GM18858 (cell line): ENCODE measurements around the gene RNF111.
"Not testable (repeated sequence)": the region's sequence is repeated elsewhere in the genome, so short reads cannot be mapped to it uniquely, and the experiment has no call there.

Source experiments
- ATAC-seq: cut with Tn5 transposase; IDR thresholded peaks from one replicate; pipeline ENCODE4 v1.9.1; 2021; ENCODE audit not compliant: unreplicated experiment

RNF111 gene

GRCh38 chr15:59127255-59127654, 139.8 kb downstream of the RNF111 start:
- ATAC-seq, result not testable (repeated sequence)

DNA sequence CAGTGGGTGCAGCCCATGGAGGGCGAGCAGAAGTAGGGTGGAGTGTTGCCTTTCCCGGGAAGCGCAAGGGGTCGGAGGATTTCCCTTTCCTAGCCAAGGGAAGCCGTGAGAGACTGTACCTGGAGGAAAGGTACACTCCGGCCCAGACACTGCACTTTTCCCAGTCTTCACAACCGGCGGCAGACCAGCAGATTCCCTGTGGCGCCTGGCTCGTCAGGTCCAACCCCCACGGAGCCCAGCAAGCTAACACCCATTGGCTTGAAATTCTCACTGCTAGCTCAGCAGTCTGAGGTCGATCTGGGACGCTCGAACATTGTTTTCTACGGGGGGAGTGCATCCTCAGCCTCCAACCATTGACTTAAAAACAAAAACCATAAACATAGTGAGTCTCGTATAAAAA, 144.0 kb downstream of the RNF111 start:
- no peak for ATAC-seq

- ATAC-seq, result no peak
These were observed 144.6 kb downstream of the RNF111 start for GRCh38 chr15:59131969-59132562.

DNA sequence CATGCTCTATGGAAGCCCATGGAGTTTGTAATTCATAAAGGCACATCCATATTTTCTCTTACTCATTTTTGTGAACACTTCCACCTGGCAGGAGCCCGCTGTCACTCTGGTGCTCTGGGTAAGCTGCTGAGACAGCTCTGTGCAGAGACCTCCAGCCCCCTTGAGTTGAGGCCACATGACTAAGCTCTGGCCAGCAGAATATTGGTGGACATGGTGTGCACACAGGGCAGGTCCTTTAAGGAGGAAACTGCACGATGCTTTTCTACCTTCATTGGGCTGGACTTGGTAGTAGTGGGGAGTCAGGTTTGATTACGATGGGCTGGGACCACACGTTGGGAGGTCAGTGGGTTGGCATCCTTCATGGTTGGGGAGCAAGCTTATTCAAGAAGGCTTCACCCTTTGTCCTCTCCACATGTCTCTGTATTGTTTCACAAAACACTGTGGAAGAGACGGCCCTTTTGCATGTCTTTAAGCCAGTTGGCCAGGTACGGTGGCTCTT, 146.5 kb downstream of the RNF111 start:
- ATAC-seq, result no peak

DNA sequence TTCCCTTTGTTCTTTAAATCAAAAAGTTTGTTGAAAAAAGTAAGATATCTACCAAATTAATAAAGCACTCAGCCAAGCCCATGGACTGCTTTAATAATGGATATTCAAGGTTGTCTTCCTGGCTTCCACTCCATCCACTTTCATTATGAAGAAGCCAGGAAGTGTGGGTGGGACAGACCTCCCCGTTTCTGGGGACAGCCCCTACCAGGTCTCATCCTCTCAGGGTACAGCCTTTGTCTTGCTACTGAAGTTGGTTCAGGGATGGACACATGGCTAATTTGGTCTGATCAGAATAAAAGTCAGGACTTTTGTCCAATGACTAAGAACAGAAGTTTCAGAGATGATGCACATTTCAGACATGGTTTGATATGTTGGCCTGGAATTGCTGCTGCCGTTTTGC, 150.1 kb downstream of the RNF111 start:
- ATAC-seq, result no peak

- ATAC-seq, result no peak
These were observed 150.8 kb downstream of the RNF111 start for GRCh38 chr15:59138243-59138642.

DNA sequence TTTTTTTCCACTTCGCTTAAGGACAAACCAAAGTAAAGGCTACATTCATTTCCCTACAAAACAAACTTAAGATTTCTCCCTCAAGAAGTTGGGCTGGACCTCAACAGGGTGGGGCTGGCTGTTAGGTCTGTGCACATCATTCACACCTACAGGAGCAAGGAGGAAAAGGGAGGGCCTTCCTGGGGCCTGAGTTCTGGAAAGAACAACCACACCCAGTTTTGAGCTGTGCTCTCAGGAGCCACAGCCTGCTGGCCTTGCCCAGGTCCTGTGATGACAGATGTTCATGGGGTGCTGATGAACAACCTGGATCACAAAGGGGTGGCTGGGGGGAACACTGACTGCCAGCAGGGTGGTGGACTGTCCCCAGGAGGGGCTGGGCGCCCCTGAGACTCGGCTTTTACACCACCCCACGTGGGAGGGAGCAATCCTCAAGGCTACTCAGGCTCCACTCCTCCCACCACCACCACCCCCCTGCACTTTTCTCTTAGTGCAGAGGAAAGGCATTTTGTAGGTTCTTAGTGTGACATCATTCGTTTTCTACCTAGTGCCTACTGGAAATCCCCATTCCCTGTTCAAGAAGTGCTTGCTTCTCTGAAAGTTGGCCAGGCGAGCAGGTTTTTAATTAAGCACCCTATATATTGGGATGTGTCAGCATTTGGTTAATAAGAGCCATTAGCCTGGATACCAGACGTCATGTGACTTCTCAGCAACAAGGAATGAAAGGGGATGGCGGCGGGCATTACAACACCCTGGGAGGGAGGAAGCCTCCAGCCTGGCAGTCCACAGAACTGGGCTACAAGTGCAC, 153.2 kb downstream of the RNF111 start:
- no peak for ATAC-seq

- no peak for ATAC-seq
These were observed 155.8 kb downstream of the RNF111 start for GRCh38 chr15:59143281-59143680.

- ATAC-seq, result not testable (repeated sequence)
These were observed 157.1 kb downstream of the RNF111 start for GRCh38 chr15:59144594-59144993.
